ENCODE data around the gene C8B. TPM values are rescaled to one million over a fixed set of nuclear protein-coding genes. Genes with fewer than 3 reads are reported as not detected.

Gene C8B
- total and polyA plus RNA-seq, 2 experiments from 2014 or later = not detected

- Histone ChIP-seq H3K4me3 (no peak overlapping the region), H3K4me1 (ENCODE audit: insufficient read depth) (no peaks in the 10 kb centered on the region), H3K4me2 (ENCODE audit: unreplicated experiment) (no peak overlapping the region), H3F3A (ENCODE audit: insufficient read depth) (no peaks in the 10 kb centered on the region), H3K9me2 (ENCODE audit: insufficient read depth) (no peaks in the 10 kb centered on the region), H3K79me2 (ENCODE audit: insufficient read depth) (no peaks in the 10 kb centered on the region), H3K9ac (no peak overlapping the region), H3K27me3 (replicated peaks; ENCODE audit: insufficient read depth) (no peaks in the 10 kb centered on the region), H3K9me3 (ENCODE audit: low read depth) (no peaks in the 10 kb centered on the region), H3K36me3 (ENCODE audit: low read depth) (no peaks in the 10 kb centered on the region), H2AFZ (no peak overlapping the region), H3K27ac (no peak overlapping the region), H4K20me1 (ENCODE audit: insufficient read depth) (no peaks in the 10 kb centered on the region)
- DNase-seq = no peak
- in situ Hi-C loops (cut with MboI) = no loop called here
- no peak for TF ChIP-seq EZH2phosphoT487 (IDR thresholded peaks at IDR 0.05; ENCODE audit: insufficient read depth, low read depth)
- TF ChIP-seq EZH2 (IDR thresholded peaks at IDR 0.05; ENCODE audit: insufficient read depth, poor library complexity, severe bottlenecking) = no peak
- WGBS, 2 experiments (ENCODE audit: low coverage in 1 of 2, low lambda C conversion rate in 2 of 2, missing lambda C conversion rate in 2 of 2) = 62 to 69% methylated on average over 4 of the region's 4 CpGs
Observed at GRCh38 chr1:56995414-56996100, 29.7 kb upstream of the C8B start.

GRCh38 chr1:56993475-56993874 lies 27.7 kb upstream of the C8B start:
- H4K20me1 ChIP-seq (ENCODE audit: insufficient read depth) = no peaks in the 10 kb centered on the region
- WGBS, 2 experiments (ENCODE audit: low coverage in 1 of 2, low lambda C conversion rate in 2 of 2, missing lambda C conversion rate in 2 of 2) = 88 to 91% methylated on average over 5 of the region's 5 CpGs
- no peak overlapping the region for H3K27ac ChIP-seq
- H3K36me3 ChIP-seq (ENCODE audit: low read depth) = no peaks in the 10 kb centered on the region
- H3K9me2 ChIP-seq (ENCODE audit: insufficient read depth) = no peaks in the 10 kb centered on the region
- no peak overlapping the region for H2AFZ ChIP-seq
- H3K4me1 ChIP-seq (ENCODE audit: insufficient read depth) = no peaks in the 10 kb centered on the region
- DNase-seq = no peak
- TF ChIP-seq EZH2 (IDR thresholded peaks at IDR 0.05; ENCODE audit: insufficient read depth, poor library complexity, severe bottlenecking) = no peak
- no peak for TF ChIP-seq EZH2phosphoT487 (IDR thresholded peaks at IDR 0.05; ENCODE audit: insufficient read depth, low read depth)
- H3F3A ChIP-seq (ENCODE audit: insufficient read depth) = no peaks in the 10 kb centered on the region
- H3K79me2 ChIP-seq (ENCODE audit: insufficient read depth) = no peaks in the 10 kb centered on the region
- no peaks in the 10 kb centered on the region for H3K9me3 ChIP-seq (ENCODE audit: low read depth)
- H3K27me3 ChIP-seq (replicated peaks; ENCODE audit: insufficient read depth) = no peaks in the 10 kb centered on the region
- H3K9ac ChIP-seq = no peak overlapping the region
- no peak overlapping the region for H3K4me3 ChIP-seq
- in situ Hi-C loops (cut with MboI) = no loop called here
- H3K4me2 ChIP-seq (ENCODE audit: unreplicated experiment) = no peak overlapping the region

- TF ChIP-seq EZH2 (IDR thresholded peaks at IDR 0.05; ENCODE audit: insufficient read depth, poor library complexity, severe bottlenecking) = no peak
- no peak overlapping the region for H2AFZ ChIP-seq
- WGBS, 2 experiments (ENCODE audit: low coverage in 1 of 2, low lambda C conversion rate in 2 of 2, missing lambda C conversion rate in 2 of 2) = 69 to 72% methylated on average over 13 to 15 of the region's 15 CpGs
Observed at GRCh38 chr1:56992318-56993125, 26.7 kb upstream of the C8B start.

GRCh38 chr1:56991576-56991975 lies 25.8 kb upstream of the C8B start:
- no peak overlapping the region for H3K4me3 ChIP-seq
- no peaks in the 10 kb centered on the region for H3K4me1 ChIP-seq (ENCODE audit: insufficient read depth)
- H3K27me3 ChIP-seq (replicated peaks; ENCODE audit: insufficient read depth) = no peaks in the 10 kb centered on the region
- no peak overlapping the region for H3K9ac ChIP-seq
- H4K20me1 ChIP-seq (ENCODE audit: insufficient read depth) = no peaks in the 10 kb centered on the region
- DNase-seq = no peak
- in situ Hi-C loops (cut with MboI) = no loop called here
- no peak overlapping the region for H3K27ac ChIP-seq
- no peaks in the 10 kb centered on the region for H3K9me3 ChIP-seq (ENCODE audit: low read depth)
- no peak overlapping the region for H2AFZ ChIP-seq
- no peaks in the 10 kb centered on the region for H3K36me3 ChIP-seq (ENCODE audit: low read depth)
- no peak overlapping the region for H3K4me2 ChIP-seq (ENCODE audit: unreplicated experiment)
- no peaks in the 10 kb centered on the region for H3K9me2 ChIP-seq (ENCODE audit: insufficient read depth)
- 69% methylated on average over 3 of the region's 3 CpGs for WGBS, 2 experiments (ENCODE audit: low coverage in 1 of 2, low lambda C conversion rate in 2 of 2, missing lambda C conversion rate in 2 of 2)
- H3F3A ChIP-seq (ENCODE audit: insufficient read depth) = no peaks in the 10 kb centered on the region
- no peaks in the 10 kb centered on the region for H3K79me2 ChIP-seq (ENCODE audit: insufficient read depth)
- TF ChIP-seq EZH2 (IDR thresholded peaks at IDR 0.05; ENCODE audit: insufficient read depth, poor library complexity, severe bottlenecking) (no peak), EZH2phosphoT487 (IDR thresholded peaks at IDR 0.05; ENCODE audit: insufficient read depth, low read depth) (no peak)

More at GRCh38 chr1:56992318-56993125, 26.7 kb upstream of the C8B start:
- Histone ChIP-seq H3K4me1 (ENCODE audit: insufficient read depth) (no peaks in the 10 kb centered on the region), H3K9ac (no peak overlapping the region), H3K4me3 (no peak overlapping the region), H4K20me1 (ENCODE audit: insufficient read depth) (no peaks in the 10 kb centered on the region), H3K36me3 (ENCODE audit: low read depth) (no peaks in the 10 kb centered on the region), H3F3A (ENCODE audit: insufficient read depth) (no peaks in the 10 kb centered on the region), H3K9me3 (ENCODE audit: low read depth) (no peaks in the 10 kb centered on the region), H3K27ac (no peak overlapping the region), H3K4me2 (ENCODE audit: unreplicated experiment) (no peak overlapping the region), H3K27me3 (replicated peaks; ENCODE audit: insufficient read depth) (no peaks in the 10 kb centered on the region), H3K9me2 (ENCODE audit: insufficient read depth) (no peaks in the 10 kb centered on the region), H3K79me2 (ENCODE audit: insufficient read depth) (no peaks in the 10 kb centered on the region)
- in situ Hi-C loops (cut with MboI) = no loop called here
- no peak for DNase-seq
